Embryonic facial prominence (tissue), 1 donor: Measurements from ENCODE around the gene PLA2G4D.

Experiments
- DNase-seq: peaks from one replicate; pipeline ENCODE4 v3.0.0-alpha.2; 2016; ENCODE audit errors: extremely low spot score

PLA2G4D gene

GRCh38 chr15:42027521-42027920 lies 66.8 kb downstream of the PLA2G4D start:
- no peak for DNase-seq

GRCh38 chr15:42024303-42024702 lies 70.1 kb downstream of the PLA2G4D start:
- DNase-seq, result no peak

- DNase-seq, result no peak
Observed at GRCh38 chr15:42021593-42021992, 72.8 kb downstream of the PLA2G4D start.

GRCh38 chr15:42020713-42021273 lies 73.6 kb downstream of the PLA2G4D start, which contains the start of gene PLA2G4E:
Gene PLA2G4E (minus strand): TSS chr15:42021042. CDS start chr15:42021030, 12 bp downstream.
- DNase-seq, result no peak

GRCh38 chr15:42018306-42019224 lies 75.8 kb downstream of the PLA2G4D start:
- no peak for DNase-seq
